Posterior cingulate gyrus (tissue), 11 donors: ENCODE results near the gene WWTR1.

Source experiments
- DNase-seq, 10 donors: peaks; one replicate each; pipeline versions ENCODE4 v3.0.0 to v3.0.0-alpha.2; 2020 to 2021; ENCODE audit warnings: mixed read lengths in 3 of 10
- intact Hi-C: fragments of 100-400 bp; cut with DNase I; formaldehyde crosslinking; loops from one replicate; pipeline ENCODE4 v1.15.1; 2023

Gene WWTR1

GRCh38 chr3:149541091-149541491, 116.7 kb downstream of the WWTR1 start:
- intact Hi-C loops, result no loop called here
- DNase-seq, result no peak

DNA sequence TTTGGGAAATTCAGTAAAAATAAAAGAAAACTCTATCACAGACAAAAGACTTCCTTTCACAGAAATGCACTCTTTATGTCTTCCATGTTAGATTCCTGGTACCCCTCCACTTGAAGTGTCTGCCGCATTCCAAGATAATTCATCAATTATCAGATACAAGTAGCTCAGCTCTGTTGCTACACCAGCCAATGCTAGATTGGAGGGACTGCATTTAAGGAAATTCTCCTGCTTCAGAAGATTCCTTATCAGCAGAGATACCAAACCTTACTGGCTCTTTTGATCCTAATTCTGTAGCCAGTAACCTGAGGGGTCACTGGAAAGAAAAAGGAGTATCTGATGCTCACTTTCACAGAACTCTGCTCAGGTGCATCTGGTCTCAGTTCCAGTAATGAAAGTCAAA, 119.5 kb downstream of the WWTR1 start:
- intact Hi-C loops, result no loop called here
- DNase-seq, result no peak

DNA sequence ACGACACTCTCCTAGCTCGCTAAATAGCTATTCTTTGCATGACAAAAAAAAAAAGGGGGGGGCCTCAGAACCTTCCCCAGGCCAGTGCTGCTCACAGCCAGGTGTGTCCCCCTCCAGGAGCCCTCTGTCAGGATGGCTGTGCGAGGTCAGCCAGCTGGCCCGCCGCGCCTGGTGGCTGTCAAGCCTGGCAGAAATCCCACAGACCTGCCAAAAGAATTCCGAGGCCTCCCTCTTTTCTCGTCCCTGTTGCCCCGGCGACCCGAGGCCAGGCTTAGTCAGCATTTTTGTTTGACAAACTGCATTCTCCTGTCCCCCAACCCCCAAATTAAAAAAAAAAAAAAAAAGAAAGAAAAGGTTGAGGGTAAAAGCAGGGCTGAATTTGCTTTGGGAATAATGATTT, 121.4 kb downstream of the WWTR1 start:
- DNase-seq, result peak in 6 of 10 donors; percentile 16 to 80 (median 23)
- intact Hi-C loops, result no loop called here

DNA sequence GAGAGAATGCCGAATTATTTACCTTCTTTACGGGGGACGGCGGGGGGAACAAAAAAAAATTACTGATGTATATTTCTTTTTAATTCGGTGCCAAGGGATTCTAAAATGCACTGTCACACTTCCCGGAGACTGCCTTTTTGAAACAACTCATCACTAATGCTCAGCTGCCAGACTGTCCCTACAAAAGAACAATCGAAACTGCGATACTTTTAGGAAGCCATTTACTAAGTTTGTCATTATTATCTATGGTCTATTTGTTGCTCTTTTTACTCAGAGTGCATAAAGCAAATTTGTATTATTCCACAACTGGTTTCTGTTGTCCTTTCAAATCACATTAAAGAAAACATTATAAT, 122.5 kb downstream of the WWTR1 start:
- DNase-seq, result no peak
- intact Hi-C loops, result no loop called here

- intact Hi-C loops, result loop anchor here (5.0 kb wide), 1 partner anchor 122 kb away; the partner anchor contains the start of gene WWTR1
- peak in 6 of 10 donors; percentile 15 to 86 (median 38) for DNase-seq
Observed at GRCh38 chr3:149534671-149535332, 123.0 kb downstream of the WWTR1 start.

GRCh38 chr3:149534082-149534481, 123.7 kb downstream of the WWTR1 start:
- intact Hi-C loops, result loop anchor here (5.0 kb wide), 1 partner anchor 123 kb away; the partner anchor contains the start of gene WWTR1

GRCh38 chr3:149532489-149533180, 125.2 kb downstream of the WWTR1 start:
- DNase-seq, result peak in 3 of 10 donors; percentile 23 to 75 (median 25)
- intact Hi-C loops, result loop anchor here (5.0 kb wide), 1 partner anchor 125 kb away; the partner anchor contains the start of gene WWTR1

More at GRCh38 chr3:149534082-149534481, 123.7 kb downstream of the WWTR1 start:
- no peak for DNase-seq

- intact Hi-C loops, result no loop called here
- no peak for DNase-seq
Observed at GRCh38 chr3:149529099-149529498, 128.7 kb downstream of the WWTR1 start.

DNA sequence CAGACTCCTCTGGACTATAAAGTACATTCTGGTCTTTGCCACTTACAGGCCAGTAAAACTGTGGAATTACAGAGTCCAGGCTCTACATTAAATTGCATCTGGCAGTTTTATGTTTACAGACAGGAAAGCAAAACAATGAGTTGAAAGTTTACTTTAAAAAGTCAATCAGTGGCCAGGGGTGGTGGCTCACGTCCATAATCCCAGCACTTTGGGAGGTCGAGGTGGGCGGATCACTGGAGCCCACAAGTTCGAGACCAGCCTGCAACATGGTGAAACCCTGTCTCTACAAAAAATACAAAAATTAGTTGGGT, 129.5 kb downstream of the WWTR1 start:
- no peak for DNase-seq
- intact Hi-C loops, result no loop called here

DNA sequence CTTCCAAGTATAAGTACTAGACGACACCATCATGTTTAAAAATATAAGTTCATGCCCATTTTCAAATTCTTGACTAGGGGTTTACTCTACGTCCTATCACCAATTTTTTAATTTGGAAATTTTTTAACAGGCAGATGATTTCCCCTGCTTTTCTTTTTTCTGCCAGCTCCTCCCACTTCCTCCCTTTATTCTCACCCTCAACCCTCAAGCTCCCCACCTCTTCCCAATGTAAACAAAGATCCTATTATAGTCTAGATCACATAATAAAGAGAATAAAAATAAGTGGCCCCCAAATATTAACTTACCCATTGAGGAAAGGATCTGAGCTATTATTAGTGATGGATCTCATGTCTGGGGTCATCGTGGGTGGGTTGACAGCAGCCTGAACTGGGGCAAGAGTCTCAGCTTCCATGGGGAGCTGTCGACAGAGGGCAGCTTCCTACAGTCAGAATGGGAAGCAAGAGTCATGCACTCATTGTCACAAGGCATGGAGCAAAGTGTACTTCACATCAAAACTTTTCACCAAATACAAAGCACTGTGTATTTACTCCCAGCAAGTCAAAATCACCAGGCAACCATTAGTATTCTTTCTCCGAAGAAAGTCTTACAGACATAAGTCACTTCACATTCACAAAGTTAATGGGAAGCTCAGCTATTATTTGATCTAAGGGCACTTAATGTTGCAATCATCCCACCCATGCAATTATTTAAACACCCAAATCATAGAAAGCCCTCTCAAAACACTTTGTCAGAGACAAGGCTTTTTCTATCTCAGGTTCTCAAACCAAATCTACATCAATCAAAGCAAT, 130.1 kb downstream of the WWTR1 start:
- DNase-seq, result peak in 1 of 10 donors; percentile 41
- intact Hi-C loops, result no loop called here

GRCh38 chr3:149523512-149524299, 134.1 kb downstream of the WWTR1 start:
- no peak for DNase-seq
- intact Hi-C loops, result no loop called here

DNA sequence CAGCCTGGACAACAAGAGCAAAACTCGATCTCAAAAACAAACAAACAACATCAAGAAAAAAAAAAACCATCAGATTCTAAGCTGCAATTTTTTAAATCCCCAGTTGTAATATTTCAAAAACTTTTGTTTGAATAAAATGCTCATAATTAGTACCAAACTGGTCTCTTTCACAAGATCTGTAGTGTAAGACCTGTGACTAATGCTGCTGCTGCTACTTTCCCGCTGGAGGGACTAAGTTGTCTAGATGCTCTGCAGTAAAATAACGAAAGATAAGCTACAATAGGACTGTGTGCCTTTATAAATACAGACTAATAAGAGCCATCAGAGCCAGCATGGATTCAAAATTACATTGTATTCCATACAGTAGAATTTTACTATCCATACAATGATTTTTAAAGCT, 137.9 kb downstream of the WWTR1 start:
- intact Hi-C loops, result no loop called here

GRCh38 chr3:149516920-149517319, 140.9 kb downstream of the WWTR1 start:
- intact Hi-C loops, result no loop called here
- no peak for DNase-seq

More for the DNA sequence above, 137.9 kb downstream of the WWTR1 start:
- DNase-seq, result no peak

DNA sequence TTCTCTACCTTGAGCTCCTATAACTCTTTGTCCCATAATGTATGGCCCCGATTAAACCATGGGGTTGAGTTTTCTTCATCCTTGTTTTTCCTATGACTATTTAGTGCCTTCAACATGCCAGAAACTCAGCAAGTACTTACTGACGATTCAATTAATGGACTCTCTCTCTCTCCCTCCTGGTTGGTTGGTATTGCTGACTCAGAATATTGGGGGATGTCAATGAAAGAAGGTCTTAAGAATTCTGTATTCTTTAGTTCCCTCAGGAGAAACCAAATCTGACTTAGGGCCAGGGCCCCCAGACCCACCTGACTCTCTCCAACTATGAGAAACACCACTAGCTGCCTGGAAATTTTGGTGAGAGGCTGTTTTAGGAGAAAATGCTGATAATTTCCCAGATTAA, 142.6 kb downstream of the WWTR1 start:
- intact Hi-C loops, result no loop called here

GRCh38 chr3:149514471-149514870, 143.4 kb downstream of the WWTR1 start:
- intact Hi-C loops, result no loop called here
- no peak for DNase-seq

More for the DNA sequence above, 142.6 kb downstream of the WWTR1 start:
- DNase-seq, result no peak

DNA sequence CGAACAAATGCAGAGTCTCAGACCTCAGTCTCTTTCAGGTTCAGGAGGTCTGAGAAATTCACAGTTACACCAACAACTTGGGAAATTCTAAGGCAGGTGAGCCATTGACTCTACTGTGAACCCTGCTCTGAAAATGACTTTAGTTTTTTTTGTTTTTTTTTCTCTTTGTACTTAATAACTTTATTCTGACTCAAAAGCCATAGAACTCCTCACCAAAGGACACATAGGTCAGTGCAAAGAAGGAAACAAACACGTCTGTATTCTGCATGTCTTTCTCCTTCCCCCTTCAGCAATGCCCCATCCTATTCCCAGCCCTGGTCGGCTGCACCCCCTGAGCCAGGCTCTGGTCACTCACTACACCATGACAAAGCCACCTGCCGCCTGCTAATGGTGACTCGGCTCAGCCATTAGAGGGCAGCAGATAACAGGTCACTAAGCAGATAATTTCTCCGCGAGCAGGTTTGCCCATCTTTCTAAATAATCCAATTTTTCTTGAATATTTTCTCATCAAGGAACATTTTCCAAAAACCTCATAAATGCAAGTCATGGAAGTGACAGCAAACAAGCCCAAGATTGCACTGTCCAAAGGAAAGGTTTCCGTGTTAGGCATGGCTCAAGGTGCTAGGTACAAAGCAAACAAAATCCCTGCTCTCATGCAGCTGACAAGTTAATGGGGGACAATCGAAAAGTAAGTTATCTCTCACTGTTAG, 145.6 kb downstream of the WWTR1 start:
- DNase-seq, result peak in 9 of 10 donors; percentile 42 to 93 (median 65)

GRCh38 chr3:149511040-149511626, 146.7 kb downstream of the WWTR1 start:
- intact Hi-C loops, result no loop called here

More for the DNA sequence above, 145.6 kb downstream of the WWTR1 start:
- intact Hi-C loops, result loop anchor here (2.0 kb wide), 1 partner anchor 205 kb away; no protein-coding TSS in a partner anchor

DNA sequence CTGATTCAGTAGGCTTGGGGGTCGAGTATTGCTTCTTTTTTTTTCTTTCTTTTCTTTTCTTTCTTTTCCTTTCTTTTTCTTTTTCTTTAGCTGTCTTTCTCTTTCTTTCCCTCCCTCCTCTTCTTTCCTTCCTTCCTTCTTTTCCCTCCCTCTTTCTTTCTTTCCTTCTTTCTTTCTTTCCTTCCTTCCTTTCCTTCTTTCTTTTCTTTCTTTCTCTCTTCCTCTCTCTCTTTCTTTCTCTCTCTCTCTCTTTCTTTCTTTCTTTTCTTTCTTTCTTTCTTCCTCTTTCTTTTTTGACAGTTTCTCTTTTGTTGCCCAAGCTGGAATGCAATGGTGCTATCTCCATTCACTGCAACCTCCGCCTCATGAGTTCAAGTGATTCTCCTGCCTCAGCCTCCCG, 147.3 kb downstream of the WWTR1 start:
- intact Hi-C loops, result no loop called here
- DNase-seq, result no peak

More at GRCh38 chr3:149511040-149511626, 146.7 kb downstream of the WWTR1 start:
- no peak for DNase-seq

- DNase-seq, result no peak
- intact Hi-C loops, result no loop called here
Observed at GRCh38 chr3:149509526-149509925, 148.3 kb downstream of the WWTR1 start.
